ENCODE data around the gene GCNT2.

GRCh38 chr6:10541591-10541990 is 20.4 kb downstream of the GCNT2 start:
- TF ChIP-seq POLR2A (IDR thresholded peaks at IDR 0.05; ENCODE audit: low read depth, low read length) (no peak), POLR2AphosphoS5 (IDR thresholded peaks at IDR 0.05; ENCODE audit: low read depth, low read length) (no peak)
